HG02678 (cell line): ENCODE results near the gene ZFP82.

Experiments
- ATAC-seq: cut with Tn5 transposase; IDR thresholded peaks from one replicate; pipeline ENCODE4 v1.9.1; 2021; ENCODE audit warnings: mild to moderate bottlenecking, moderate library complexity; ENCODE audit not compliant: unreplicated experiment

The ZFP82 gene

GRCh38 chr19:36373638-36374156 is 44.7 kb downstream of the ZFP82 start:
- ATAC-seq: no peak

- ATAC-seq: no peak
These were observed 46.6 kb downstream of the ZFP82 start for GRCh38 chr19:36371886-36372285.

GRCh38 chr19:36363845-36364244 is 54.6 kb downstream of the ZFP82 start:
- no peak for ATAC-seq
